A673 (cell line): Measurements from ENCODE around the gene ITSN2. TPM values are rescaled to one million over a fixed set of nuclear protein-coding genes. Genes with fewer than 3 reads are reported as not detected.
A peak's percentile ranks its signal among the peaks of the same experiment; 100 is the strongest.
"Not testable (repeated sequence)": the region's sequence is repeated elsewhere in the genome, so short reads cannot be mapped to it uniquely, and the experiment has no call there.

Source experiments
- BruUV-seq: library from RNA; stranded (reverse); fragments of 400-500 nt; replicated peaks from 2 replicates; lab custom pipeline; 2021; lab: Mats Ljungman, UMichigan
- CTCF ChIA-PET: fragments of 300-600 bp; sonication (Branson Sonifier 250); formaldehyde crosslinking; loops from one replicate; lab custom pipeline; 2022; ENCODE audit warnings: antibody characterized with exemption; lab: Charles Lee
- POLR2A ChIA-PET: fragments of 300-600 bp; sonication (Branson Sonifier 250); formaldehyde crosslinking; loops from one replicate; lab custom pipeline; 2022; ENCODE audit warnings: antibody characterized with exemption; ENCODE audit not compliant: low non-redundant PET; lab: Charles Lee
- DNase-seq: peaks from one replicate; pipeline ENCODE4 v3.0.0-alpha.2; 2015; ENCODE audit warnings: low spot score
- H3K27ac ChIP-seq: fragments of 200-600 bp; sonication (generic); 2 replicates; pipeline ENCODE4 v1.5.1; 2016; ENCODE audit warnings: mixed run types, low read depth, mild to moderate bottlenecking, mixed read lengths, antibody characterized with exemption, low read length; ENCODE audit not compliant: poor library complexity, severe bottlenecking
- H3K27me3 ChIP-seq: fragments of 200-600 bp; sonication (generic); replicated peaks from 2 replicates; pipeline ENCODE4 v1.6.1; 2017; ENCODE audit warnings: mixed run types, low read depth, mild to moderate bottlenecking, mixed read lengths, antibody characterized with exemption, low read length; ENCODE audit not compliant: insufficient read depth, poor library complexity
- H3K36me3 ChIP-seq: fragments of 200-600 bp; sonication (generic); 2 replicates; pipeline ENCODE4 v1.6.1; 2016; ENCODE audit warnings: mixed run types, mild to moderate bottlenecking, mixed read lengths, antibody characterized with exemption, low read length; ENCODE audit not compliant: insufficient read depth, poor library complexity, severe bottlenecking
- H3K4me1 ChIP-seq: fragments of 200-600 bp; sonication (generic); 2 replicates; pipeline ENCODE4 v1.6.1; 2017; ENCODE audit warnings: mixed run types, mild to moderate bottlenecking, mixed read lengths, antibody characterized with exemption, low read length; ENCODE audit not compliant: insufficient read depth, poor library complexity, severe bottlenecking
- H3K4me3 ChIP-seq: fragments of 200-600 bp; sonication (generic); 2 replicates; pipeline ENCODE4 v1.5.1; 2016; ENCODE audit warnings: low read depth, mixed run types, mild to moderate bottlenecking, mixed read lengths, low read length; ENCODE audit not compliant: poor library complexity, severe bottlenecking
- H3K9me3 ChIP-seq: fragments of 200-600 bp; sonication (generic); 2 replicates; pipeline ENCODE4 v1.6.1; 2016; ENCODE audit warnings: mixed run types, low read depth, mild to moderate bottlenecking, mixed read lengths, antibody characterized with exemption, low read length; ENCODE audit not compliant: poor library complexity, severe bottlenecking
- EZH2 ChIP-seq: fragments of 200-600 bp; sonication (generic); IDR thresholded peaks from 2 replicates; pipeline ENCODE4 v1.6.1; 2017; ENCODE audit warnings: borderline replicate concordance, low read depth, mild to moderate bottlenecking, mixed read lengths, antibody characterized with exemption, low read length; ENCODE audit not compliant: poor library complexity, severe bottlenecking
- intact Hi-C: fragments of 100-400 bp; cut with micrococcal nuclease; formaldehyde crosslinking; loops from one replicate; pipeline ENCODE4 v1.10.0; 2022; ENCODE audit not compliant: unreplicated experiment
- total RNA-seq: library from RNA; stranded (reverse); gene quantifications from 2 replicates; pipeline ENCODE4 v1.2.3, GENCODE V29; 2021
- TF ChIP-seq, protein P1 (sequence below): fragments of 300-800, 200-600 bp; sonication (generic); conservative IDR thresholded peaks from 2 replicates; pipeline ENCODE4 v1.5.1; 2017; ENCODE audit warnings: low read depth, mild to moderate bottlenecking, antibody characterized with exemption, low read length, moderate library complexity, mixed read lengths

Gene ITSN2
- total RNA-seq, 1 experiment from 2014 or later, result 16.4 TPM

DNA sequence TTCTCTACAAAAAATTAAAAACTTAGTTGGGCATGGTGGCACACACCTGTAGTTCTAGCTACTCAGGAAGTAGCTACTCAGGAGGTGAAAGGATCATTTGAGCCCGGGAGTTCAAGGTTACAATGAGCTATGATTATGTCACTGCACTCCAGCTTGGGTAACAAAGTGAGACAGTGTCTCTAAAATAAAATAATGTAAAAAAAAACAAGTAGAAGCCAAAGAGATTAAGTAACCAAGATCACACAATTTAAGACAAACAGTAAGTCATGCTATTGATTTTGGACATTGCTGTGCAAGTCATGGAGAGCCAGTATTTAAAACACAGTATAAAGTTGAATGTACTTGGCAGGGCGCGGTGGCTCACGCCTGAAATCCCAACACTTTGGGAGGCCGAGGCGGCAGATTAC, 20.5 kb downstream of the ITSN2 start:
- POLR2A ChIA-PET, result no interaction called here
- no TSS peak for BruUV-seq
- Histone ChIP-seq H3K9me3 (no peaks in the 10 kb centered on the region), H3K4me3 (no peak overlapping the region), H3K27me3 (no peaks in the 10 kb centered on the region), H3K4me1 (peaks cover 2% of the 10 kb centered on the region), H3K27ac (no peak overlapping the region), H3K36me3 (no peaks in the 10 kb centered on the region)
- DNase-seq, result no peak
- no peak for TF ChIP-seq EZH2
- TF ChIP-seq, protein P1, sequence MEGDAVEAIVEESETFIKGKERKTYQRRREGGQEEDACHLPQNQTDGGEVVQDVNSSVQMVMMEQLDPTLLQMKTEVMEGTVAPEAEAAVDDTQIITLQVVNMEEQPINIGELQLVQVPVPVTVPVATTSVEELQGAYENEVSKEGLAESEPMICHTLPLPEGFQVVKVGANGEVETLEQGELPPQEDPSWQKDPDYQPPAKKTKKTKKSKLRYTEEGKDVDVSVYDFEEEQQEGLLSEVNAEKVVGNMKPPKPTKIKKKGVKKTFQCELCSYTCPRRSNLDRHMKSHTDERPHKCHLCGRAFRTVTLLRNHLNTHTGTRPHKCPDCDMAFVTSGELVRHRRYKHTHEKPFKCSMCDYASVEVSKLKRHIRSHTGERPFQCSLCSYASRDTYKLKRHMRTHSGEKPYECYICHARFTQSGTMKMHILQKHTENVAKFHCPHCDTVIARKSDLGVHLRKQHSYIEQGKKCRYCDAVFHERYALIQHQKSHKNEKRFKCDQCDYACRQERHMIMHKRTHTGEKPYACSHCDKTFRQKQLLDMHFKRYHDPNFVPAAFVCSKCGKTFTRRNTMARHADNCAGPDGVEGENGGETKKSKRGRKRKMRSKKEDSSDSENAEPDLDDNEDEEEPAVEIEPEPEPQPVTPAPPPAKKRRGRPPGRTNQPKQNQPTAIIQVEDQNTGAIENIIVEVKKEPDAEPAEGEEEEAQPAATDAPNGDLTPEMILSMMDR, result no peak
- intact Hi-C loops, result no loop called here
- CTCF ChIA-PET, result no interaction called here

DNA sequence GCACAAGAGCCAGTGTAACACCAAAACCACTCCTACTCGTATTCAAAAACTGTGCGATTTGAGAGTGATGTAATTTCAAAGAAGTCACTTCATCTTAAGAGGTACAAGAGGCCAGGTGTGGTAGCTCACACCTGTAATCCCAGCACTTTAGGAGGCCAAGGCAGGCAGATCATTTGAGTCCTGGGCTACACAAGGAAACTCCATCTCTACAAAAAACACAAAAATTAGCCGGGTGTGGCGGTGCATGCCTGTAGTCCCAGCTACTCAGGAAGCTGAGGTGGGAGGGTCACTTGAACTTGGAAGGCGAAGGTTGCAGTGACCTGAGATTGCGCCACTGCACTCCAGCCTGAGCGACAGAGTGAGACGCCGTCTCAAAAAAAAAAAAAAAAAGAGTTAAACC, 21.2 kb downstream of the ITSN2 start:
- intact Hi-C loops, DNase-seq: not testable (repeated sequence)

DNA sequence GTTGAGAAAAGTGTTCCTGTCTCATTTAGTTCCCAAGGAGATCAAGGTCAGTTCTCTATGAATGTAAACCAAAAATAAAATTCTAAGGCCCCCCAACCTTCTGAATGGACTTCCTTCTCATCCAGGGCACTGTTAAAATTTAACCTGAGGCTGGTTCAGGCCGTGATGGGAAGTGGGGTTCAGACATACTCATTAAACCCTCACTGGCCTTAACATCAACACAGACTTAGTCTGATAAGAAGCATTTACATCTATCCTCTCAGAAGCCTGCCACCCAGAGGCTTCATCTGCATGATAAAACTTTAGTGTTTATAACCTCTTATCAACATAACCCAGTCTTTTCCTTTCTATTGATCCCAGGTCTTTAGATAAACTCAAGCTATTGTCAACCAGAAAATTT, 22.4 kb downstream of the ITSN2 start:
- no TSS peak for BruUV-seq
- ChIA-PET CTCF (no interaction called here), POLR2A (no interaction called here)
- no peak overlapping the region for H3K4me3 ChIP-seq
- DNase-seq, result no peak
- peaks cover 2% of the 10 kb centered on the region for H3K4me1 ChIP-seq
- no peaks in the 10 kb centered on the region for H3K27me3 ChIP-seq
- no peaks in the 10 kb centered on the region for H3K36me3 ChIP-seq
- no peak overlapping the region for H3K27ac ChIP-seq
- intact Hi-C loops, result no loop called here
- no peaks in the 10 kb centered on the region for H3K9me3 ChIP-seq
- no peak for TF ChIP-seq EZH2
- TF ChIP-seq, protein P1, result peak; percentile 31

More for the DNA sequence above, 21.2 kb downstream of the ITSN2 start:
- H3K4me1 ChIP-seq, BruUV-seq, H3K27ac ChIP-seq, CTCF ChIA-PET, H3K27me3 ChIP-seq, POLR2A ChIA-PET, H3K9me3 ChIP-seq, H3K36me3 ChIP-seq, H3K4me3 ChIP-seq: not testable (repeated sequence)

DNA sequence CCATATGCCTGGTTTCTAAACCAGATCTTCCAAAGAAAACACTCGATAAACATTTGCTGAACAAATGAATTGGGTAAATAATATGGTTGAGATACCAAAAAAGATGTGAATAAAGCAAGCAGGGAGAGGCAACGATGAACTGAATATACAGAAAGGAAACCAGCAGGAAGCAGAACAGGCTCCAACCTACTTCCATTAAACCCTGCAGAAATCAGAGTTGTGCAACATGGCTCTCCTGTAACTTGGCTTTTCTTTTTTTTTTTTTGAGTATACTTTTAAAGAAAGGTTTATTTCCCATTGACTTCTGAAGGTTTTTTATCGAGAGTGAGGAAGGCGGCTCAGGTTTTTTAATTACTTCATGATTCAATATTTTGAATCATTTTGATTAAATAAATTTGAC, 23.5 kb downstream of the ITSN2 start:
- no peaks in the 10 kb centered on the region for H3K27me3 ChIP-seq
- no peak overlapping the region for H3K4me3 ChIP-seq
- DNase-seq, result no peak
- intact Hi-C loops, result no loop called here
- ChIA-PET POLR2A (no interaction called here), CTCF (no interaction called here)
- no peaks in the 10 kb centered on the region for H3K36me3 ChIP-seq
- H3K4me1 ChIP-seq, result no peaks in the 10 kb centered on the region
- H3K9me3 ChIP-seq, result no peaks in the 10 kb centered on the region
- no TSS peak for BruUV-seq
- TF ChIP-seq EZH2, result no peak
- TF ChIP-seq, protein P1, result no peak
- no peak overlapping the region for H3K27ac ChIP-seq
